Measurements from ENCODE around the gene PRELID3B. TPM values are rescaled to one million over a fixed set of nuclear protein-coding genes. Genes with fewer than 3 reads are reported as not detected.
"Not testable (repeated sequence)": the region's sequence is repeated elsewhere in the genome, so short reads cannot be mapped to it uniquely, and the experiment has no call there.

Gene PRELID3B
- total RNA-seq, 1 experiment from 2014 or later, result 76.2 TPM

DNA sequence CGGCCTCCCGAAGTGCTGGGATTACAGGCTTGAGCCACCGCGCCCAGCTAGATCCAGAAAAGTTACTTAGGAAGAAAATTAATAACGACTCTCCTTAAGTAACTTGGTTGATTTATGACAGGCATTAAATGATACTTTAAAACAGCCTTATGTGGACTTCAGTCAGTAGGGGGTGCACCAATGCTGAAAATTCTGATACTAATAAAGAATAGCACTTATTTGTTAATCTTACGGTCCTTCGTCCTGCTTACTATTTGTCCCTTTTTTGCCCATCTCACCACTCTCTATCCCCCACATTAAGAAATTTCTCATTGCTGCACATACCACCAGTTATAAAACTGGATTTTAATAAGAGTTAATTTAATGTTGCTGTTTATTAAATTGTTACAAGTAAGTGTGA is 12.7 kb upstream of the PRELID3B start:
- in situ Hi-C loops (cut with HindIII; ENCODE audit: low sequenced_read_pairs), result no loop called here
- no peak for DNase-seq (ENCODE audit: low spot score)

DNA sequence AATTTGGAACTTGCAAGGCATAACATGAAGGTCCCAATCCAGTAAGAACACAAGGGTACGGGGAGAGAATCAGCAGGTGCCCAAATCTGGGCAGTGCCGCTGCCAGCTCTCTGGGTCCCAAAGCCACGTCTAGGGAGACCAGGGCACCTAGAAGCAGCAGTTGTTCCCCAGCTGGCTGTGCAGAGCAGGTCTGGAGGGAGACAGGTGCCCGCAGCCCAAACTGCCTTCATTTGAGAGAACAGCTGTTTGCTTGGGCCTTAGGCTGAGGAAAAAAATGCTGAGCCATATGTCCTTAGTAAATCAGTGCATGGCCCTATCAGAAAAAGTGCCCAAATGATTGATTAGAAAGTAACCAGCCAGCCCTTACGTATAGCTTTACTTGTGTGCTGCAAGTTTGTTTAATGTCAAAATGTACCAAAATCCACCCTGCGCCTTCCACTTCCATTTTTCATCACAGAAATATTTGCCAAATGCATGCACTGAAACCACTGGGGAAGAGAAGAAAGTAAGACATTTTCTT is 9.1 kb upstream of the PRELID3B start:
- DNase-seq (ENCODE audit: low spot score), result no peak
- in situ Hi-C loops (cut with HindIII; ENCODE audit: low sequenced_read_pairs), result no loop called here

DNA sequence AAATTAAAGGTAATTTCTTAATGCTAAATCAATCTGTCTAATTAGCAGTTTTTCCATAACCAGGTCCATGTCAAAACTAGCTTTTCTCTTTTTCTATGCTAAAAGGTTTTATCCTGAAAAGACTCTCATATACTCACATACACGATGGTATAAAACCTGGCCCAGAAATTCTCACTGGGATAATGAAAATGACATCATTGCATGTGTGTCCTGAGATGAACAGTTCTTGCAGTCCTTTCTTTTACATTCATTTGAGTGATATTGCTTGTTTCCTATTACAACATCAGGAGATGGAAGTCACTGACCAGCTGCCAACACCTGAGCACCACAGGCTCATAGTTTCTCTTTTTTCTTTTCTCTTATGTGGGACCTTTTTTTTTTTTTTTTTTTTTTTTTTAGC is 7.9 kb upstream of the PRELID3B start:
- DNase-seq (ENCODE audit: low spot score), result no peak
- in situ Hi-C loops (cut with HindIII; ENCODE audit: low sequenced_read_pairs), result no loop called here

DNA sequence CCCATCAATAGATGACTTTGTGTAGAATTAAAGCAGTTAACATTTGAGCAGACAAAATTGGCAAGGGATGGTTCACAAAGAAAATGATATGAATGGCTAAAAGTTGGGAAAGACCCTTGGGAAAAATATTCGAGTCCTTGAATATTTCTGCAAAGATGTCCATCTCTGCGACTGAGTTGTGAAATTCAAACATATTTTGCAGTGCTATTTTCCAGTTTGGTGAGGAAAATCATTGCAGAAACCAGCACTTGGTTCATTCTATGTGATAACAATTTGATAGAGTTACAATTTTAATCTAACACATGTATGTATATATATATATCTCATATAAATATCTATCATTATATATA is 6.1 kb upstream of the PRELID3B start:
- in situ Hi-C loops (cut with HindIII; ENCODE audit: low sequenced_read_pairs), result no loop called here
- DNase-seq (ENCODE audit: low spot score), result no peak

DNA sequence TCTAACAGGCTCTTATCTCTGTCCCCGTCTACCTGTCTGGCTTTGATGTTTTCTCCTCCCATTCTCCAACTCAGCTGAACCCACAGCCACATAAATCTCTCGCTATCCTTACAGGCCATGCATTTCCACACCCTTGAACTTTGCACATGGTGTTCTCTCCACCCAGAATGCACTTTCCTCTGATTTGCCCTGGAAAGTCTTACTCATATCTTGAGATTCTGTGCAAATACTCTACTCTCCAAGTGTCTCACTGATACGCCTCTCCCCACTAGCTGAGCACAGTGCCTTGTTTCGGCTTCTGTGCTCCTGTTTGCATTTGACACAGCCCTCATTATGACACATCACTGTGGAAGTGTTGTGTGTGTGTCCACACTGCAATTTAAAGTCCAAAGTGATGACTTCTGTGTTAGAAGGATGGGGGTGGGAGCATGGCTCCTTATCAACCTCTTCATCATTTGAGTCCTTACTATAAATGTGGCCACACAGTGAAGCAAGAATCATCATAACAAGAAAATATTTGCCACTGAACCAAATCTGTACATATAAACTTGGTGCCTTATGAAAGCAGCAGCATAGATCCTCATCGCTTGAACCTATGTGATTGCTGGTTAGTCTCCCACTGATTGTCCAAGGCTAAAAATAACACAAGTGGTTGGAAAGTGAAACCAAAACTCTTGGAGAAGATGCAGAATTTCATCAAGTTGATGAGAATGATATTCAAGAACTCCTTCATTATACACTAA is 5.5 kb upstream of the PRELID3B start:
- DNase-seq (ENCODE audit: low spot score), result no peak
- in situ Hi-C loops (cut with HindIII; ENCODE audit: low sequenced_read_pairs), result no loop called here

DNA sequence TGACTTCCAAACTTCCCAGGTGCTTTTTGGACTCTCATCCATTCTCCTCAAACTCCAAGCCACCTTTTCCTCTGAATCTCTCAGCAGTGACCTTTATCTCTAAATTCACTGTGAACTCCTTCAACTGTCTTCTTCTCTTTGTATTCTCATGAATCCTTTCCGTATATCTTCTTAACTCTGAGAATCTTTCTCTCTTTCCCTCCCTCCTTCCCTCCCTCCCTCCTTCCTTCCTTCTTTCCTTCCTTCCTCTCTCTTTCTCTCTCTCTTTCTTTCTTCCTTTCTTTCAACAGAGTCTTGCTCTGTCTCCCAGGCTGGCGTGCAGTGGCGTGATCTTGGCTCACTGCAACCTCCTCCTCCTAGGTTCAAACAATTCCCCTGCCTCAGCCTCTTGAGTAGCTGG is 4.3 kb upstream of the PRELID3B start:
- no peak for DNase-seq (ENCODE audit: low spot score)
- in situ Hi-C loops (cut with HindIII; ENCODE audit: low sequenced_read_pairs), result no loop called here

DNA sequence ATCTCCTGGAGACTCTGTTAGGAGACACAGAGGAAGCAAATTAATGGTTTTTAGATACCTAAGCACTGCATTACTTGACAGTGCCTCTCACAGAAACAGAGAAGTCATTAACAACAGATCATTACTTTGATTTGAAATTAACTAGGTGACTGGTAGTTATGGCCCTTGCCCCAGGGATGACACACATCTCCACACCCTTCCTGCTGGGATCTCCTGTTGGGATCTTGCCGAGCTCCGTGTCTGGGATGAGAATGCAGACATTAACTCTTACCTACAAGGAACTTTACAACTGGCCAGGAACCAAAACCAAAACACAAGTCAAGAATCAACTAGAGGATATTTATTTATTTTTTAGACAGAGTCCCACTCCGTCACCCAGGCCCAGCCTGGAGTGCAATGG is 2.2 kb upstream of the PRELID3B start:
- in situ Hi-C loops (cut with HindIII; ENCODE audit: low sequenced_read_pairs), result no loop called here
- DNase-seq (ENCODE audit: low spot score), result no peak

DNA sequence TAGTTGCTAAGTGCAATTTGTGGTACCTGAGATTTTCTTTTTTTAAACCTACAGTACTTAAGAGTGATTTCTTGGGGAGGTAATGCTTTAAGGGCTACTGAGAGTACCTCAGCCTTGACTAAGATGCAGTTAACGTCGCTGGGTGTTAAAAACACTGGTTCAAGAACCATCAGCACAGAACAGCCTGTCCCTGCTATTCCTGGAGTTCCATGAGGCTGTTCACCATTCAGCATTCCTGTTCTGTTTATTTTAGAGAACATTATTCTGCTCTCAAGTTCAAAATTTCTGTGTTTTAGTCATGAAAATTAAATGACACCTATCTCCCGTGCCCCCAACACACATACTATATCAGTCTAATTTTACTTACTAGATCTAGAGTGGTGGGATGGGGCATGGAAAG is 1.7 kb upstream of the PRELID3B start:
- no peak for DNase-seq (ENCODE audit: low spot score)
- in situ Hi-C loops (cut with HindIII; ENCODE audit: low sequenced_read_pairs), result no loop called here

DNA sequence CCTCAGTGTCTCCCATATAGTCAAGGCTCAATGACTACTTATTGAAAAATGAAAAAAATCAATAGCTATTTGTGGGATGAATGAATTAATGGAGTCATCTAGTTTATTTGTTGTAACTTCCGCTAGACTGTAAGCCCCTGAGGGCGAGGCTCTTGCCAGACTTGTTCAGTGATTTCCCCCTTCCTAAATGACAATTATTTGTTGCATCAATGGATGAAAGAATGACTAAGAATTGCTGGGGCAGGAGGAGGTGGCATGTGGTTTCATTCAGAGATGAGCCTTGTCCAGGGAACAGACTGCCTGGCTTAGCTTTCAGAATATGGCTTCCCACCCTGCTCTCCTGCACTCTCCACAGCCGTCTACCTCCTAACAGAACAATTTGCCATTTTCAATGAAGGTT is 1.1 kb upstream of the PRELID3B start:
- in situ Hi-C loops (cut with HindIII; ENCODE audit: low sequenced_read_pairs), result no loop called here
- DNase-seq (ENCODE audit: low spot score), result peak; percentile 16

DNA sequence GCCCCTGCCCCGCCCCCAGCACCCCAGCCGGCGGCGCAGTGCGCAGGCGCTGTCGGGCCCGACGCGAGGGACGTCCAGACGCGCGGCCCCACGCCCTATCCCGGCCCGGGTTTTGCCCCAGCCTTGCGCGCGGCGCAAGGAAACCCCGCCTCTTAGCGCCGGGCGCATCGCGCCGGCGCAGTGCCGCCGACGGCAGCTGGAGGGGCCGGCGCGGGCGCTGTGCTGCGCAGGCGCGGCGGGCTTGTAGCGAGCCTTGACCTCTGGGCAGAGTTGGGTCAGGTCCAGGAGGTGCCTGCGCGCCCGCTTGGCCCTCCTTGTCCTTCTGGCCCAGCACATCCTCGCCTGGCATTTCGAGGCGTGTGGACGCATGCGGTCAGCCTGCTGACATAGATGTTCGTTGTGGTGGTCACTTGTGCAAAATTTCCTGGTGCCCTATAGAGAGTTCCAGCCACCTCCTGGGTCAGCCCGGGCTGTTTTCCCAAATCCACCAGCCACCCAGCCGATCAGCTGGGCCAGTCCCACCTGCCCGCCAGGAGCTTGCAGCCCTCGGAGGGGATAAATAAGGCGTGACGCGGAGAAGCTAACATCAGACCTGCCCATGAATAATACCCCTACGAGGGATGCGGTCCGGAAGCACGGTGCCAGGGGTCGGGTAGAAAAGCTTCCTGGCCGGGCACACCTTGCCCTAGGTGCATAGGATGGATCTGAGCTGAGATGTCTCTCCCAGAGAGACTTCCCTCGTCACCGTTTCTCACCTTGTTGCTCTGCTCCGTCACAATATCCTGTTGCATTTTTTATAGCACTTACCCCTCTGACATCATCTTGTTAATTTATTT is 428 bp upstream of the PRELID3B start:
- in situ Hi-C loops (cut with HindIII; ENCODE audit: low sequenced_read_pairs), result no loop called here
- DNase-seq (ENCODE audit: low spot score), result peak; percentile 87

DNA sequence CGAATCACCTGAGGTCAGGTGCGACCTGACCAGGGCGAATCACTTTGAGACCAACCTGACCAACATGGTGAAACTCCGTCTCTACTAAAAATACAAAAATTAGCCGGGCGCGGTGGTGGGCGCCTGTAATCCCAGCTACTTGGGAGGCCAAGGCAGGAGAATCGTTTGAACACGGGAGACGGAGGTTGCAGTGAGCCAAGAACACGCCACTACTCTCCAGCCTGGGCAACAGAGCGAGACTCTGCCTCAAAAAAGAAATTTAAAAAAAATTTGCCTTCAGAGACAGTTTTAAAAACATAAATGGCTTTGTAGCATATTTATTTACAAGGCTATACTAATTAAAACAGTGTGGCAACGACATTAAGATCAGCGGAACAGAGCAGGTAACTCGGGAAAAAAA is 1.1 kb downstream of the PRELID3B start:
- DNase-seq (ENCODE audit: low spot score); in situ Hi-C loops (cut with HindIII; ENCODE audit: low sequenced_read_pairs): not testable (repeated sequence)

DNA sequence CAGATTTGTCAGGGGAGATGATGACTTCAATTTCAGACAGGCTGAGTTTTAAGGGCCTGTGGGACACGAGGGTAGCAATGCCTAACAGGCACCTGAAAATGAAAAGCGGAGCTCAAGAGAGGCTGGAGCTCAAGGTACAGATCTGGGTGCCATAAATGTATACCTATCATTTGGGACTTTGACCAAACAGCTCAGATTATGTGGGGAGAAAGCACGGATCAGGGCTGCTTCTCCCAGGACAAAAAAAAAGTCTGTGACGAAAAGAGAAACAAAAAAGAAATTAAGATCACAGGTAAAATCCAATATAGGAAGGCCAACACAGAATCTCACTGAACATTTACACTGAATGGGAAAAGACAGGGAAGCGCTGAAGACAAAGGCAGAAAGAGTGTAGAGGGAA is 1.9 kb downstream of the PRELID3B start:
- no peak for DNase-seq (ENCODE audit: low spot score)
- in situ Hi-C loops (cut with HindIII; ENCODE audit: low sequenced_read_pairs), result no loop called here

DNA sequence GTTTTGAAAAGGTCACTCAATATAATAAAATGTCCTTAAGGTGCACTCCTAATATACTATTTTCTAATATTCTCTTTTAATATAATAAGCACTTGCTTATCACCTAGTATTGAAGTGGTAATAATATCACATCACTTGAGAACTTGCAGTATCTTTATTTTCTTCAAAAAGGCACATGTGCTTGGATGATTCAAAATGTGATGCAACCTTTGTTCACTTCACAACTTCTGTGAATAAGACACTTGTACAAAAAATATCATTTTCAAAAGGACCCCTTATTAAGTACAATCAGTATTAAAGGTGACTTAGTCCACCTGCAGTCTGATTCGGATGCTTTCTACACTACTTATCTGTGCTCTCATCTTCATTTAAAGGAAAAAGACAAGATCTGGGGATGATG is 3.4 kb downstream of the PRELID3B start:
- in situ Hi-C loops (cut with HindIII; ENCODE audit: low sequenced_read_pairs), result no loop called here
- DNase-seq (ENCODE audit: low spot score), result no peak

DNA sequence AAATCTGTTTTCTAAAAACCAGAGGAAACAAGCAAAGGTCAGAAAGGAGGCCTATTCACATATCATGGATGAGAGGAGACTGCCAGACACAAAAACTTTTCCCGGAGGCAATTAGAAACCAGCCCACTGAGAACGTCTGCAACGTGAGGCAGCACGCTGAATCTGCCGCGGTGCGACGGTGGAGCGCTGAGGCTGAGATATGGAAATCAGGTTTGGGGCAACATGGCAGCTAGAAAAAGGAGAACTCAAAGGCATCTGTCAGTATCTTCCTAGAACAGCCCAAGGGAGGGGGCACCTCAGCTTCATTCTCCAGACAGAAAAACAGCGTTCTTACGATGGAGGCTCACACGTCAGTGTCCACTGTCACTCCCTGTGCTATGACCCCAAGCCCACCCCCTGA is 5.2 kb downstream of the PRELID3B start:
- in situ Hi-C loops (cut with HindIII; ENCODE audit: low sequenced_read_pairs), result no loop called here
- no peak for DNase-seq (ENCODE audit: low spot score)

DNA sequence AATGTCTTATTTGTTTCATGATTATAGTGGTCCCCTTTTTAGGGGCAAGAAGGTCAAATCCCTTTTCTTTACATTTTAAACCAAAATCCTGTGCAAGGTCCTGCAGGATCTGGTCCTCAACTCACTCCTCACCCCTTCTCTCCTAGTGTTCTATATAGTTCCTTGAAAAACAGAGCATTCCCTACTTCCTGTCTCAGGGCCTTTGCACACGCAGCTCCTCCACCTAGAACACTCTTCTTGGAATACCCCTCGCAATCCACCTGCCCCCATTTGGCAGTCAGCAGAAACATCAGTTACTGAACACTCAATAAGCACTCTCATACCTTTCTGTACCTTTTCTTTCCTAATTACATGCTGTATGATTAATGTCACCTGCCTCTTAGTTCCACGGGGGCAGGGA is 7.2 kb downstream of the PRELID3B start:
- no peak for DNase-seq (ENCODE audit: low spot score)
- in situ Hi-C loops (cut with HindIII; ENCODE audit: low sequenced_read_pairs), result no loop called here

DNA sequence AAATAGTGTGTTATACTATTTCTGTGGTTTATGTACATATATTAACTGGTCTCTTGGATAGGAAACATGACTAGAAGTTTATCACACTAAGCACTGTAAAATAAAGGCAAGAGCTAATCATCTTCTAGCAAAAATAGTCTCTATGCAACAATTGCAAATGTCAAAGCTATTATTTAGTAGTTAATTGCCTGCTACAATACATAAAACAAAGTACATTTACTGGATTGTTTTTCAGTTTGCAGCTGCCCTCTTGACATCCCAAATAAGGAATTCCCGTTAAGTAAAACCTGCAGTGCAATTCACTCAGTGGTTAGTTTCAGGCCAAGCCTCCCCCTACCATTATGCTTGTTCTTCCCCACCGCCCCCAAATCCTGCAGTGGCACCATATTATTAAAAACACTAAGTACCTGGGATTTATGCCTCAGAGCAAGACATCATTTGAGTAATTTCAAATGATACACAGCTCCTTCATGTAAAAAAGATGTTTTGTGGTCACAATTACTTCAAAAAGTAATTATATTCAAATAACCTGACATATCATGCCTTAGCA is 8.9 kb downstream of the PRELID3B start:
- no peak for DNase-seq (ENCODE audit: low spot score)
- in situ Hi-C loops (cut with HindIII; ENCODE audit: low sequenced_read_pairs), result no loop called here

DNA sequence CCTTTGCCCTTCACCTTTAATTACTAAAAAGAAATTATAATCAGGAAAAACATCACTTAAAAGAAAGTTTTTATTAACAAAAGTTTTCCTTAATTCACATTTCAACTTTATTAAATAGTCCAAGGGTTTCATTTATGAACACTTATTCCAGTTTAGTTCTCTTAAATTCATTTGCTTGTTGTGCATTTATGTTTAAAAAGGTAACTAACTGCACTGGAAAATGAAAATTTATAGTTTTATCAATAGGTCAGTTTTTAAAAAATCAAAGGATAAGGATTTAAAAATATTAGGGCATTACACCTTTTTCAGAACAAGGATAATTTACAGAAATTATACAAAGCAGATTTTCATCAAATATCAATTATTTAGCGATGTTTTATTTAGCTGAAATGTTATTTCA is 9.5 kb downstream of the PRELID3B start:
- in situ Hi-C loops (cut with HindIII; ENCODE audit: low sequenced_read_pairs), result no loop called here

DNA sequence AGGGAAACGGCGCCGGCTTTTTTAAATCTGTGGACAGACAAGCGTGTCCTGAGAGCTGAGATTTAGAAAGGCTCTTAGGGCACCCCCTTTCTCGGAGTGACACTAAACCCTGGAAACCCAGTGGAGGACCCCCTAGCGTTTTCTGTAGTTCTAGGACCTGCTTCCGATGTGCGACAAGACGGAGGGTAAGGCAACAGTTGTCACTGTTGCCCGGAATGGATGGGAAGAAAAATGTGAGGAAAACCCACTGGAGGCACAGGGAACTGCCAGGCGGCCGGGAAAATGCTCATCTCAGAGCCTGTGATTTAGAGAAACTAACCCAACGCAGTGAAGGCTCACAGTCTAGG is 9.9 kb downstream of the PRELID3B start:
- no peak for DNase-seq (ENCODE audit: low spot score)
- in situ Hi-C loops (cut with HindIII; ENCODE audit: low sequenced_read_pairs), result no loop called here

More for the DNA sequence above, 9.5 kb downstream of the PRELID3B start:
- no peak for DNase-seq (ENCODE audit: low spot score)

DNA sequence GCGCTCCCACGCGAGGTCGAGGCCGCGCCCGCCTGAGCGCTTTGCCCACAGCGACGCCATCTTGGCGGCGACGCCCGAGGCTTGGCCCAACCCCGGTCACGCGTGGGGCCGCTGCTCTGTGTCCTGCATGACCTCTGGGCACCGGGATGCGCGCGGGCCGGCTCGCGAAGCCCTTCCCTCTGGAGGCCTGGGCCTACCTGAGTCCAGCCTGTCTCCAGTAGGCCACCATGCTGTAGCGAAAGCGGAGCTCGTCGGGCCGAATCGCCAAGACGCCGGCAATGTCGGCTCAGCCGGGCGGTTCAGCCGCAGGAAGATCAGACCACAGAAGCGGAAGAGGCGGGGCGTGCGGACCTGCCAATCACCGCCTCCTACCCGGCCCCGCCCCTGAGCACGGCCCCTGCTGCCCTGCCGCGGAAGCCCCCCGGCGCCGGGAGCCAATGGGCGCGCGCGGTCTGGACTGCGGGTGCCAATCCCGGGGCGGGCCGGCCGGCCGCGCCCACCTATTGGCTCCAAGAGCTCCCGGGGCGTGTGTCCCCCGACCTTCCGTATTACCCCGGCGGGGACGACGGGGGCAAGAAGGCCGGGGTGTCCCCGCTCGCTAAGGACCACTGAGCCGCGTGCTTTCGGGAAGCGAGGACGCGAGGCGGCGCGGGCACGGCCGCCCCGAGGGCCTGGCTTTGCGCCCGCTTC is 10.4 kb downstream of the PRELID3B start, which contains the start of gene ATP5F1E:
ATP5F1E (minus strand) TSS at position 313 of the 690 bp plus-strand sequence; CDS start at position 229, 84 bp downstream.
- in situ Hi-C loops (cut with HindIII; ENCODE audit: low sequenced_read_pairs), result no loop called here
- peak; percentile 96 for DNase-seq (ENCODE audit: low spot score)

DNA sequence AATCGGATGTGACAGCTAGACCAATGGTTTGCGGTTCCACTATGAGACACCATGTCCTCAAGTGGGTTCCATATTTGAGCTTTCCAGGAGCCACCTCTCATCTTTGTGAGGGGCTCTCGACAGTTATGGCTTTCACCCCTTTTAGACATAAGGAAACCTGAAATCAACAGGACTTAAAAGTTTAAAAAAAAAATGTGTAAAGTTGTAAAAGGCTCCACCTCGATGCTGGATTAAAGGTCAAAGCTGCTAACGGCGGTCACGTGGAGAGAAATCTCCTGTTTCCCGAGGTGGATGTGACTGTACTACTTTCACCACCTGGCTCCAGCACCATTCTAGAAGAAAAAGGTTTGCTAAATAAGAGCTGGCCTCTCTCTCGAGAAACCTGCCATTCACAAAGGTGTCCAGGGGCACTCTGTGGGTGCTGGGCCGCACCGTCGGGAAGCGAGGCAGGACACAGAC is 11.0 kb downstream of the PRELID3B start:
- no peak for DNase-seq (ENCODE audit: low spot score)
- in situ Hi-C loops (cut with HindIII; ENCODE audit: low sequenced_read_pairs), result no loop called here
